ENCODE data around the gene CTAG2.

Gene CTAG2

DNA sequence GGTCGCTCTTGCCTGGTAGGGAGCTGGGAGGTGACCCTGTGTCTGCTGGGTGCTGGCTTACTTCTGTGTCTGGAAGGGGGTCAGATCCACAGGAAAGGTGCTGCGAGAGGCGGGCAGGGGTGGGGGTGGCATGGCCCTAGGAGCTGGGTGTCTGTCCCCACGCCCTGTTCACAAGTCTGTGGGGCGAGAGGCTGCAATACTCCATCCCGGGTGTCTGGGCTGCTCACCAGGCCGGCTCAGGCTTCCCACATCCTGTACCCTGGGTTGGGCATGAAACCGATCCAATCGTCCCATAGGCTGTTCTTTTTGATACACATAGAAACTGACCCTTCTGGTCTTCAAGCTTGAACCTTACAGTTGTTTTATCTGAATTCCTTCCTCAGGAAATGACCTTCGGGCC, 993 bp upstream of the CTAG2 start:
- Histone ChIP-seq H3K23ac (ENCODE audit: low read length) (no peak overlapping the region), H3K56ac (ENCODE audit: low read length) (no peak overlapping the region), H3K4me1 (ENCODE audit: control insufficient read depth, low read depth, low read length) (no peaks in the 10 kb centered on the region), H4K8ac (ENCODE audit: low read depth, low read length) (no peak overlapping the region), H2AK5ac (ENCODE audit: low read length) (no peak overlapping the region), H3K27me3 (ENCODE audit: insufficient read depth, low read length, poor library complexity) (no peaks in the 10 kb centered on the region), H3K27ac (ENCODE audit: low read depth, low read length) (no peak overlapping the region), H3K9ac (ENCODE audit: low read length) (no peak overlapping the region), H2BK5ac (ENCODE audit: low read length) (no peak overlapping the region), H2BK120ac (ENCODE audit: low read depth, low read length) (no peak overlapping the region), H3K36me3 (ENCODE audit: control insufficient read depth, insufficient read depth, low read length) (no peaks in the 10 kb centered on the region), H3K79me2 (ENCODE audit: control insufficient read depth, insufficient read depth, low read length) (no peaks in the 10 kb centered on the region), H3K18ac (ENCODE audit: low read length) (no peak overlapping the region), H3K4me2 (ENCODE audit: low read length) (no peak overlapping the region), H3K4ac (ENCODE audit: low read depth, low read length) (no peak overlapping the region), H4K5ac (ENCODE audit: low read length) (no peak overlapping the region), H3K4me3 (ENCODE audit: low read length) (no peak overlapping the region), H3K79me1 (ENCODE audit: low read length) (no peaks in the 10 kb centered on the region), H2BK15ac (replicated peaks; ENCODE audit: low read depth) (no peak overlapping the region)
- no CpG with 5 or more reads among the region's 10 CpGs for WGBS (ENCODE audit: extremely low coverage, insufficient coverage, low lambda C conversion rate)
- DNase-seq, result no peak

DNA sequence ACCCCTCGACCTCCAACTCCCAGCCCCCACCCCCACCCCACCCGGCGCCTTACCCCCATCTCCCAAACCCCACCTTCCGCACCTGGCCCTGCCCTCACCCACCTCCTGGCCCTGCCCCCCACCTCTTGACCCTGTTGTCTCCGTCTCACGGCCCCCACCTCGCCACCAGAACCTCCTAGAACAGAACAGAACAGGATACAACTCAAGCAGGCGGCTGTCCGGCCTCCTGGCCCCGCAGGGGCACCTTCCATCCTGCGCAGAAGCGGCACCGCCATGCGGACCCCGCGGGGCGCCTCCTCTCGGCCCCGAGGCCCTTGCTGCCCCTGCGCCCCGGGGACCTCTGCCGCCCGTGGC, 354 bp downstream of the CTAG2 start:
- H2BK5ac ChIP-seq (ENCODE audit: low read length), result no peak overlapping the region
- H3K4me2 ChIP-seq (ENCODE audit: low read length), result no peak overlapping the region
- H3K23ac ChIP-seq (ENCODE audit: low read length), result no peak overlapping the region
- no peak for DNase-seq
- H3K27ac ChIP-seq (ENCODE audit: low read depth, low read length), result no peak overlapping the region
- H3K18ac ChIP-seq (ENCODE audit: low read length), result no peak overlapping the region
- no peak overlapping the region for H3K4ac ChIP-seq (ENCODE audit: low read depth, low read length)
- no peaks in the 10 kb centered on the region for H3K79me2 ChIP-seq (ENCODE audit: control insufficient read depth, insufficient read depth, low read length)
- no peak overlapping the region for H2AK5ac ChIP-seq (ENCODE audit: low read length)
- H3K56ac ChIP-seq (ENCODE audit: low read length), result no peak overlapping the region
- H3K36me3 ChIP-seq (ENCODE audit: control insufficient read depth, insufficient read depth, low read length), result no peaks in the 10 kb centered on the region
- no peaks in the 10 kb centered on the region for H3K27me3 ChIP-seq (ENCODE audit: insufficient read depth, low read length, poor library complexity)
- H3K9ac ChIP-seq (ENCODE audit: low read length), result no peak overlapping the region
- no peak overlapping the region for H3K4me3 ChIP-seq (ENCODE audit: low read length)
- no peak overlapping the region for H4K8ac ChIP-seq (ENCODE audit: low read depth, low read length)
- no peak overlapping the region for H2BK15ac ChIP-seq (replicated peaks; ENCODE audit: low read depth)
- no peak overlapping the region for H4K5ac ChIP-seq (ENCODE audit: low read length)
- WGBS (ENCODE audit: extremely low coverage, insufficient coverage, low lambda C conversion rate), result no CpG with 5 or more reads among the region's 23 CpGs
- H3K79me1 ChIP-seq (ENCODE audit: low read length), result no peaks in the 10 kb centered on the region
- H3K4me1 ChIP-seq (ENCODE audit: control insufficient read depth, low read depth, low read length), result no peaks in the 10 kb centered on the region
- H2BK120ac ChIP-seq (ENCODE audit: low read depth, low read length), result no peak overlapping the region

GRCh38 chrX:154652311-154653047, 900 bp downstream of the CTAG2 start:
- Histone ChIP-seq H3K27me3 (ENCODE audit: insufficient read depth, low read length, poor library complexity) (no peaks in the 10 kb centered on the region), H3K79me2 (ENCODE audit: control insufficient read depth, insufficient read depth, low read length) (no peaks in the 10 kb centered on the region), H3K79me1 (ENCODE audit: low read length) (no peaks in the 10 kb centered on the region), H4K8ac (ENCODE audit: low read depth, low read length) (no peak overlapping the region), H3K23ac (ENCODE audit: low read length) (no peak overlapping the region), H2BK15ac (replicated peaks; ENCODE audit: low read depth) (no peak overlapping the region), H2BK5ac (ENCODE audit: low read length) (no peak overlapping the region), H3K4me1 (ENCODE audit: control insufficient read depth, low read depth, low read length) (no peaks in the 10 kb centered on the region), H4K5ac (ENCODE audit: low read length) (no peak overlapping the region), H3K4me3 (ENCODE audit: low read length) (no peak overlapping the region), H3K18ac (ENCODE audit: low read length) (no peak overlapping the region), H2AK5ac (ENCODE audit: low read length) (no peak overlapping the region), H2BK120ac (ENCODE audit: low read depth, low read length) (no peak overlapping the region), H3K56ac (ENCODE audit: low read length) (no peak overlapping the region), H3K4ac (ENCODE audit: low read depth, low read length) (no peak overlapping the region), H3K9ac (ENCODE audit: low read length) (no peak overlapping the region), H3K4me2 (ENCODE audit: low read length) (no peak overlapping the region), H3K27ac (ENCODE audit: low read depth, low read length) (no peak overlapping the region), H3K36me3 (ENCODE audit: control insufficient read depth, insufficient read depth, low read length) (no peaks in the 10 kb centered on the region)
- no peak for DNase-seq
- WGBS (ENCODE audit: extremely low coverage, insufficient coverage, low lambda C conversion rate), result no CpG with 5 or more reads among the region's 30 CpGs

DNA sequence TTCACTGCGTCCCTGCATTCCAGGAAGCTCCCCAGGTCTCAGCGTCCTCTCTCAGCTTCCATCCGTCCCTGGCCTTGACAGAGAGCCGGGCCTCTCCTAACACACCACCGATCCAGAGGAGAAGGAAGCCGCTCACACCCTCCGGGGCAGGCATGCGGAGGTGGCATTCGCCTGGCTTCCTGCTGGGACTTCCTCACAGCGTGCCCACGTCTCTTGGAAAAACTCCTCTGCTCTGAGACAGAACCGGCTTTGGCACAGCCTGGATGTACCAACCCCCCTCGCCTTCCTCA, 3.2 kb downstream of the CTAG2 start:
- no CpG with 5 or more reads among the region's 13 CpGs for WGBS (ENCODE audit: extremely low coverage, insufficient coverage, low lambda C conversion rate)
- Histone ChIP-seq H3K4me1 (ENCODE audit: control insufficient read depth, low read depth, low read length) (no peaks in the 10 kb centered on the region), H2AK5ac (ENCODE audit: low read length) (no peak overlapping the region), H3K27ac (ENCODE audit: low read depth, low read length) (no peak overlapping the region), H3K4me2 (ENCODE audit: low read length) (no peak overlapping the region), H2BK15ac (replicated peaks; ENCODE audit: low read depth) (no peak overlapping the region), H3K36me3 (ENCODE audit: control insufficient read depth, insufficient read depth, low read length) (no peaks in the 10 kb centered on the region), H3K4me3 (ENCODE audit: low read length) (no peak overlapping the region), H3K27me3 (ENCODE audit: insufficient read depth, low read length, poor library complexity) (no peaks in the 10 kb centered on the region), H3K56ac (ENCODE audit: low read length) (no peak overlapping the region), H2BK5ac (ENCODE audit: low read length) (no peak overlapping the region), H3K23ac (ENCODE audit: low read length) (no peak overlapping the region), H4K5ac (ENCODE audit: low read length) (no peak overlapping the region), H3K18ac (ENCODE audit: low read length) (no peak overlapping the region), H4K8ac (ENCODE audit: low read depth, low read length) (no peak overlapping the region), H2BK120ac (ENCODE audit: low read depth, low read length) (no peak overlapping the region), H3K79me2 (ENCODE audit: control insufficient read depth, insufficient read depth, low read length) (no peaks in the 10 kb centered on the region), H3K4ac (ENCODE audit: low read depth, low read length) (no peak overlapping the region), H3K79me1 (ENCODE audit: low read length) (no peaks in the 10 kb centered on the region), H3K9ac (ENCODE audit: low read length) (no peak overlapping the region)
- no peak for DNase-seq

DNA sequence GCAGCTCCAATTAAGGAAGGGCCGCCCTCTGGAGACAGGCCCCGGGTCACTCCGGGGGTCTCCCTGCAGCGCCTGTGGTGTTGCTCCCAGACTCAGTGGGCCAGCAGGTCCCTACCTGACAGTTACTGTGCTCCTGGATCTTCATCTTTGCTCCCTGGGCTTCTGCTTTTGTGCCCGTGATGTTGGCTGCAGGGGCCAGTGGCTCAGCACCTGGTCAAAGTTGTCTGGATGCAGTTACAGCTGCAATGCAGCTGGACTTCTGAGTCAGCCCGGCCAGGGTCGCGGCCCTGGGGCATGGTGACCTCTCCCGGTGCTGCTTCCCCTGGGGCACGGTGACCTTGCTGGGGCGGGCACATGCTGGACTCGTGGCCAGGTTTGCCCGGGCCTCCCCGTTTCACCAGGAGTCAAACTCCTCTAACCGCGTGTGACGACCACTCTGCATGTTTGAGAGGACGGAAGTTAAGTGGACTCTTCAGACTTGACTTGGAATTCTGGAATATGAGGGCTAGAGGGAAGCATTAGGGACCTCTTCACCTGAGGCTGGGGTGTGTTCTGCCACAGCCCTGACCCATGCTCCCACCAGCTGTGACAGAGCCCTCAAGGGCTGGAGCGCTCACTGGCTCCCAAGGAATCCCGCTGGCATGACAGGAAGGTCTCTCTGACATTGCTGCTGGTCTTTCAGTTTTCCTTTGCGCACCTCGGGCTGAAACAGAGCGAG, 3.7 kb downstream of the CTAG2 start:
- no peak overlapping the region for H3K4ac ChIP-seq (ENCODE audit: low read depth, low read length)
- H4K5ac ChIP-seq (ENCODE audit: low read length), result no peak overlapping the region
- no peaks in the 10 kb centered on the region for H3K79me1 ChIP-seq (ENCODE audit: low read length)
- WGBS (ENCODE audit: extremely low coverage, insufficient coverage, low lambda C conversion rate), result no CpG with 5 or more reads among the region's 23 CpGs
- H3K4me3 ChIP-seq (ENCODE audit: low read length), result no peak overlapping the region
- H3K27ac ChIP-seq (ENCODE audit: low read depth, low read length), result no peak overlapping the region
- no peaks in the 10 kb centered on the region for H3K4me1 ChIP-seq (ENCODE audit: control insufficient read depth, low read depth, low read length)
- no peak overlapping the region for H3K56ac ChIP-seq (ENCODE audit: low read length)
- H3K23ac ChIP-seq (ENCODE audit: low read length), result no peak overlapping the region
- DNase-seq, result no peak
- H2AK5ac ChIP-seq (ENCODE audit: low read length), result no peak overlapping the region
- H3K9ac ChIP-seq (ENCODE audit: low read length), result no peak overlapping the region
- no peak overlapping the region for H2BK120ac ChIP-seq (ENCODE audit: low read depth, low read length)
- no peak overlapping the region for H2BK15ac ChIP-seq (replicated peaks; ENCODE audit: low read depth)
- no peaks in the 10 kb centered on the region for H3K27me3 ChIP-seq (ENCODE audit: insufficient read depth, low read length, poor library complexity)
- H4K8ac ChIP-seq (ENCODE audit: low read depth, low read length), result no peak overlapping the region
- no peaks in the 10 kb centered on the region for H3K36me3 ChIP-seq (ENCODE audit: control insufficient read depth, insufficient read depth, low read length)
- no peak overlapping the region for H3K18ac ChIP-seq (ENCODE audit: low read length)
- H2BK5ac ChIP-seq (ENCODE audit: low read length), result no peak overlapping the region
- no peak overlapping the region for H3K4me2 ChIP-seq (ENCODE audit: low read length)
- no peaks in the 10 kb centered on the region for H3K79me2 ChIP-seq (ENCODE audit: control insufficient read depth, insufficient read depth, low read length)

GRCh38 chrX:154648931-154649330, 4.4 kb downstream of the CTAG2 start:
- no peak overlapping the region for H3K9ac ChIP-seq (ENCODE audit: low read length)
- H3K36me3 ChIP-seq (ENCODE audit: control insufficient read depth, insufficient read depth, low read length), result no peaks in the 10 kb centered on the region
- H3K4me3 ChIP-seq (ENCODE audit: low read length), result no peak overlapping the region
- H3K79me1 ChIP-seq (ENCODE audit: low read length), result no peaks in the 10 kb centered on the region
- no peak for DNase-seq
- no peaks in the 10 kb centered on the region for H3K79me2 ChIP-seq (ENCODE audit: control insufficient read depth, insufficient read depth, low read length)
- H3K27me3 ChIP-seq (ENCODE audit: insufficient read depth, low read length, poor library complexity), result no peaks in the 10 kb centered on the region
- H3K27ac ChIP-seq (ENCODE audit: low read depth, low read length), result no peak overlapping the region
- H4K5ac ChIP-seq (ENCODE audit: low read length), result no peak overlapping the region
- WGBS (ENCODE audit: extremely low coverage, insufficient coverage, low lambda C conversion rate), result no CpG with 5 or more reads among the region's 15 CpGs
- no peak overlapping the region for H3K4ac ChIP-seq (ENCODE audit: low read depth, low read length)
- no peak overlapping the region for H3K23ac ChIP-seq (ENCODE audit: low read length)
- H3K56ac ChIP-seq (ENCODE audit: low read length), result no peak overlapping the region
- no peak overlapping the region for H3K18ac ChIP-seq (ENCODE audit: low read length)
- no peak overlapping the region for H3K4me2 ChIP-seq (ENCODE audit: low read length)
- no peak overlapping the region for H2BK120ac ChIP-seq (ENCODE audit: low read depth, low read length)
- no peak overlapping the region for H2BK5ac ChIP-seq (ENCODE audit: low read length)
- no peak overlapping the region for H2BK15ac ChIP-seq (replicated peaks; ENCODE audit: low read depth)
- no peak overlapping the region for H4K8ac ChIP-seq (ENCODE audit: low read depth, low read length)
- no peak overlapping the region for H2AK5ac ChIP-seq (ENCODE audit: low read length)
- H3K4me1 ChIP-seq (ENCODE audit: control insufficient read depth, low read depth, low read length), result no peaks in the 10 kb centered on the region

Measured in mesendoderm (in vitro differentiated cells).